ENCODE results near the gene LRP8.
"Not testable (repeated sequence)": the region's sequence is repeated elsewhere in the genome, so short reads cannot be mapped to it uniquely, and the experiment has no call there.

The LRP8 gene

DNA sequence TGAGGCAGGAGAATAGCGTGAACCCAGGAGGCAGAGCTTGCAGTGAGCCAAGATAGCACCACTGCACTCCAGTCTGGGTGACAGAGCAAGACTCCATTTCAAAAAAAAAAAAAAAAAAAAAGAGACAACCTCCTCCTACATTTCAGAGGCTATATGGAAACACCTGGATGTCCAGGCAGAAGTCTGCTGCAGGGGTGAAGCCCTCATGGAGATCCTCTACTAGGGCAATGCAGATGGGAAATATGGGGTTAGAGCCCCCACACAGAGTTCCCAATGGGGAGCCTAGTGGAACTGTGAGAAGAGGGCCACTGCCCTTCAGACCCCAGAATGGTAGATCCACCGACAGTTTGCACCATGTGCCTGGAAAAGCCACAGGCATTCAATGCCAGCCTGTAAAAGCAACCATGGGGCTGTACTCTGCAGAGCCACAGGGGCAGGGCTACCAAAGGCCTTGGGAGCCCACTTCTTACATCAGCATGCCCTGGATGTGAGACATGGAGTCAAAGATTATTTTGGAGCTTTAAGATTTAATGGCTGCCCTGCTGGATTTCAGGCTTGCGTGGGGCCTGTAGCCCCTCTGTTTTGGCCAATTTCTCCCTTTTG lies 121.7 kb downstream of the LRP8 start:
- not testable (repeated sequence) for DNase-seq

DNA sequence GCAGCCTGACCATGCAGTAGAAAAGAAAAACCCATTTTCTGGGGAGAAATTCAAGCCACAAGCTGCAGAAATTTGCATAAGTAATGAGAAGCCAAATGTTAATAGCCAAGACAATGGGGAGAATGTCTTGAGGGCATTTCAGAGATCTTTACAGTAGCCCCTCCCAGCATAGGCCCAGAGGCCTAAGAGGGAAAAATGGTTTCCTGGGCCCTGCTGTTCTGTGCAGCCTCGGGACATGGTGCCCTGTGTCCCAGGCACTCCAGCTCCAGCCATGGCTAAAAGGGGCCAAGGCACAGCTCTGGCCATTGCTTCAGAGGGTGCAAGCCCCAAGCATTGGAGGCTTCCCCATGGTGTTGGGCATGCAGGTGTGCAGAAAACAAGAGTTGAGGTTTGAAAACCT lies 122.4 kb downstream of the LRP8 start:
- not testable (repeated sequence) for DNase-seq

DNA sequence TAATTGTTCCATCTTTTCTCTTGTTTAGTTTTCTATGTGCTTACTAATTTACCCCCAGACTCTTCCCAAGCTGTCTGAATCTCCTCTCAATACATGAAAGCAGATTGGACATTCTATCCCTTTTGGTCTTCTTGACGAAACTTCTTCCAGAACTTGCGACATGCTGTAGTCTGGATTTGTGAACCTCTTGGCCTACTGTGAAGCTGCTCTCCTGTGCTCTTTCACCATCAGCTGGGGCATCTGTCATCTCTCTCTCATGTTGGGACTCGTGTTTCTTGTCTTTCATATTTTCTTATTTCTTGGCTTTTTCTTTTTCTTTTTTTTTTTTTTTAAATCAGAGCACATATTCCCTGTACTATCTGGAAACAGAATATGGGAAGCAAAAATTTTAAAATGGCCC lies 124.4 kb downstream of the LRP8 start:
- DNase-seq, result no peak

DNA sequence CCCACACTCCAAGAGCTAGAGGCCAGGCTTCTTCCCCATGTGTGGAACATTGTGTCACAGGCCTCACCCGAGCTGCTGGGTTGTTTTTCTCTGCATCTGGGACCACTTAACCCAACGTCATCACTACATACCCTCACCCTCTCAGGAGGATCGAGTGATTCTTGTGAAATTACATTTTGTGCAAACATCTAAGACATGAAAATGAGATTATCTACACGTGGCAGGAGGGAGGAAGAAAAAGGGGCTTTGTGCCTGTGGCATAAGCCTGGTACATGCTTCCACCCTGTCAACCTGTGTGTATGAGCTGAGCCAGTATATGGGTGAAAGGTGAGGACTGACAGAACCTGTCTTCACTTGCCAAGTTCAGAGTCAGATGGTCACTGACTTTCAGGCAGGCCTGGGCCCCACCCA lies 129.6 kb downstream of the LRP8 start:
- no peak for DNase-seq

DNA sequence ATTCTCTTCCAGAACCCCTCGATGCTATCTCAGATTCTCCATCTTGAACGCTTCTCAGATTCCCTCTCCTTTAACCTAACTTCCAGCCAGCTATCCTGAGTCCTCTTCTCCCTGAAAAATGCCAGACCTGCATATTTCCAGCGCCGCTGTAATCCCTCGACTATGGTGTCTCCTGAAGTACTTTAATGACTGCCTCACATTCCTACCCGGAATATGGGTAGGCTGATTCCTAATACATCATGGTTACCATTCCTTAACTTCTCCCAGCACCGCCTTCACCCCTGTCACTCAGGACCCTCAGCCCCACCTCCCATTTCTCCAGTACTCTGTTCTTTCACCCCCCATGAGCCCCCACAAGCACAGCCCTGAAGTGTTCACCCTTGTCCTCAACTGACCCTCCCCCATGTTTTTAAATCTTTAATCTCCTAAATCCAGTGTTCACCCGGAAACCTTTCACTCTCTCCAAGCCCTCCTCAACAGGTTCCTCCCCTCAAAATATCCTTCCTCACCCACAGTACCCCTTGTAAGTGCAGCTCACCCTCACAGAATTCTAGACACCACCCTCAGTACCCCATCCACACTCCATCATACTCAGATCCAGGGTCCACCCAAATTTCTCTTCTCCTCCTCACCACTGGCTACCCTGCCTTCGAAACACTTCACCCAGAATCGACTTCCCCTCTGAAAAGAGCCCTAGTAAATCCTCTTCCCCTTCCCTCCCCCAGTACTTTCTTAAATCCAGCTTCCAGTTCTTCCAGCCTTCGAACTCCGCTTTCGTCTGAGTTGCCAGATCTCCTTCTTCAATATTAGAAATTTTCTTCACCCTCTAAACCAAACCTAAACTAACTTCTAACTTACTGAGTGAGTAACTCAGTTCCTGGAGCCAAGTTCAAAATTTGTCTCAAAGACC lies 130.3 kb downstream of the LRP8 start:
- DNase-seq, result no peak

DNA sequence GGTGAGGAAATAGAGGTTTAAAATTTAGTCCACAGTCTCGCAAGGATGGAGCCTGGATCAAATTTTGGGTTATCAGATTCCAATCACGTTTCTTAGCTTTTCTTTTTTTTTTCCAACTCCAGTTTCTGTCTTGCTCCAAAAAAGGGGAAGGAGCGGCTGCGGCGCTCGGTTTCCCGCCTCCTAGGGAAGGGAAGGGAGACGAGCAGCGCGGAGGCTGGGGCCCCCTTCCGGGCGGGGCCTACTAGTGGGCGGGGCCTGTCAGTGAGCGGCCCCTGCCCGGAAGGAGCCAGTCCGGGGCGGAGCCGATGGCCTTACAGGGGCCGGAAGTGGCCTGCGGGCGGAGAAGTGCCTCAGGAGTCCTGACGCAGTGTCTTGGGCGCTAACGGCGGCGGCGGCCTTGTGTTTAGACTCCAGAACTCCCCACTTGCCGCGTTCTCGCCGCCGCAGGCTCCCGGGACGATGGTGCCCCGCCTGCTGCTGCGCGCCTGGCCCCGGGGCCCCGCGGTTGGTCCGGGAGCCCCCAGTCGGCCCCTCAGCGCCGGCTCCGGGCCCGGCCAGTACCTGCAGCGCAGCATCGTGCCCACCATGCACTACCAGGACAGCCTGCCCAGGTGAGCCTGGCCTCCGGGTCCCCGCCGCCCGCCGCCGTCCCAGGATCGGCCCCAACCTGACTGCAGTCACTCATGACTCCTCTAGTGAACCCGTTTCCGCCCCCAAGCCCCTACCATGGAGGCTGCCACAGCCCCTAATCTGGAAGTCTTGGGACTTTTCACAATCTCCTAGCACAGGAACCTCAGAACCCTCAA lies 131.2 kb downstream of the LRP8 start, which contains the start of gene CPT2:
Gene CPT2, plus strand, starts transcription at position 340 of the 806 bp plus-strand sequence. Its CDS starts 120 bp downstream, at position 460.
- DNase-seq, result peak; percentile 86

DNA sequence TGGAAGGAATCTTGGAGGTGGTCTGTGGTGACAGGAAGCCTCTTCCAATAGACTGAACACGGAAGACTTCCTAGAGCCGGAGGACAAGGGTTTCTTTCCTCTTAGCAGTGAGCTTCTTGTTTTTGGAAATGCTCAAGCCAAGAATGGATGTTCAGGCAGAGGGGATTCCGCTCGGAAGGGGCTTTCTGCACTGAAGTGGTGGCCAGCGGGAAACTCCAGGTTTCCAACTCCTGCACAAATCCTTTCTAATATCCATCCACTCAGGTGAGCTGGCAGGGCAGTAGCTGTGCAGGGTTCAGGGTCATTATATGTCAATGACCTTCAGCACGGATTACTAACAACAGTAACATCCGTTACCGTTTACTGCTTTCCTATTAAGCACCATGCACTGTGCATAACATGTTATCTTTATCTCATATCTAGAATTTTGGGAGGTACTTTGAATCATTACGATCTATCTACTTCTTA lies 131.8 kb downstream of the LRP8 start:
- no peak for DNase-seq

DNA sequence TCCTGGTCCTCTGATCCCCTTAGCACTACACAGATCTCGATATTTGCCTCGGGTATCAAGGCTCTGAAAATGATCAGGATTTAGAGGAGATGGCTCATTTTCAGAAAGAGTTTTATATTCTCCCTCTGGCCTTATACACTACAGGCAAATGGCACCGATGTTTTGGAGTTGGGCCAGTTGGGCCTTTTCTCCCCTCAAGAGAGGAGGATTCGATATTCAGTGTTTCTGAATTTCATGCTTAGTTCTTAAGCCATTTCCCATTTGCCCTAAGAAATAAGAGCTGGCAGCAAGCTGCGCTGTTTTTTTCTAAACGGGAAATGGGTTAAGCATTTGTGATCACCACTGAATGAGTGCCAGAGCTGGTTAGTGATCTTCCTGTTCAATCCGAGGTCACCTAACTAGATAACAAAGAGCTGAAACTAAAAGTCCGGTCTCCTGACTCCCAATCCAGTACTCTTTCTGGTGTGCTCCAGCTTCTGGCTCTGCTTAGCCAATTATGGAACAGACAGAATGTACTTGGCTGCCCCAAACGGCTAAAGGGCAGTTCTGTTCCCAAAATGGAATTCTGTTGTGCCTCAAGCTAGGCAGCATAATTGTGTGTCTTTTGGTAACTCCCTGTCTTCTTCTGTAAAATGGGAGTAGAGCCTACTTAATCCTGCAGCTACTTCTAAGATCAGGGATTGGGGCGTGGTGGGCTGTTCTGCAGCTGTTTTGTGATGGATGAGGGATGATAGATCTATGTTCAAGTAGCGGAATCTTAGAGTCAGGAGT lies 132.4 kb downstream of the LRP8 start:
- DNase-seq, result no peak

Data from NK-92 treated with Interleukin-12 subunit alpha and Interleukin-12 subunit beta, amount 100 ng/mL, for 24 hours (cell line).